Activated CD4-positive, alpha-beta memory T cell treated with anti-CD3 and anti-CD28 coated beads for 36 hours (primary cell): ENCODE data around the gene POLR1A. TPM values are rescaled to one million over a fixed set of nuclear protein-coding genes. Genes with fewer than 3 reads are reported as not detected.

Source experiments
- CTCF ChIA-PET: fragments of 350-600 bp; sonication (Branson Sonifier 250); formaldehyde crosslinking; loops from one replicate; lab custom pipeline; 2021; ENCODE audit warnings: antibody characterized with exemption, inconsistent platforms; lab: Charles Lee
- POLR2A ChIA-PET: fragments of 350-600 bp; sonication (Branson Sonifier 250); formaldehyde crosslinking; loops from one replicate; lab custom pipeline; 2021; ENCODE audit warnings: antibody characterized with exemption; lab: Charles Lee
- DNase-seq: peaks from one replicate; pipeline ENCODE4 v3.0.0-alpha.2; 2020
- H3K27ac Mint-ChIP-seq: one replicate; pipeline ENCODE4 v1.8.0; 2021; ENCODE audit warnings: mixed read lengths
- H3K27me3 Mint-ChIP-seq: one replicate; pipeline ENCODE4 v1.8.0; 2021; ENCODE audit warnings: mixed read lengths
- H3K36me3 Mint-ChIP-seq: one replicate; pipeline ENCODE4 v1.8.0; 2021; ENCODE audit warnings: mixed read lengths
- H3K4me1 Mint-ChIP-seq: one replicate; pipeline ENCODE4 v1.8.0; 2021; ENCODE audit warnings: low read depth, mixed read lengths
- H3K4me3 Mint-ChIP-seq: one replicate; pipeline ENCODE4 v1.8.0; 2021; ENCODE audit warnings: mild to moderate bottlenecking, mixed read lengths
- H3K9me3 Mint-ChIP-seq: one replicate; pipeline ENCODE4 v1.8.0; 2021; ENCODE audit warnings: mixed read lengths
- intact Hi-C: fragments of 100-400 bp; cut with micrococcal nuclease; formaldehyde crosslinking; loops from one replicate; pipeline ENCODE4 v1.15.1; 2023
- total RNA-seq, 2 experiments: library from RNA; stranded (reverse); gene quantifications; one replicate each; pipeline ENCODE4 v1.2.3, GENCODE V29; 2021

POLR1A gene
- total RNA-seq, 2 experiments from 2014 or later = 27.2 to 33.8 TPM

DNA sequence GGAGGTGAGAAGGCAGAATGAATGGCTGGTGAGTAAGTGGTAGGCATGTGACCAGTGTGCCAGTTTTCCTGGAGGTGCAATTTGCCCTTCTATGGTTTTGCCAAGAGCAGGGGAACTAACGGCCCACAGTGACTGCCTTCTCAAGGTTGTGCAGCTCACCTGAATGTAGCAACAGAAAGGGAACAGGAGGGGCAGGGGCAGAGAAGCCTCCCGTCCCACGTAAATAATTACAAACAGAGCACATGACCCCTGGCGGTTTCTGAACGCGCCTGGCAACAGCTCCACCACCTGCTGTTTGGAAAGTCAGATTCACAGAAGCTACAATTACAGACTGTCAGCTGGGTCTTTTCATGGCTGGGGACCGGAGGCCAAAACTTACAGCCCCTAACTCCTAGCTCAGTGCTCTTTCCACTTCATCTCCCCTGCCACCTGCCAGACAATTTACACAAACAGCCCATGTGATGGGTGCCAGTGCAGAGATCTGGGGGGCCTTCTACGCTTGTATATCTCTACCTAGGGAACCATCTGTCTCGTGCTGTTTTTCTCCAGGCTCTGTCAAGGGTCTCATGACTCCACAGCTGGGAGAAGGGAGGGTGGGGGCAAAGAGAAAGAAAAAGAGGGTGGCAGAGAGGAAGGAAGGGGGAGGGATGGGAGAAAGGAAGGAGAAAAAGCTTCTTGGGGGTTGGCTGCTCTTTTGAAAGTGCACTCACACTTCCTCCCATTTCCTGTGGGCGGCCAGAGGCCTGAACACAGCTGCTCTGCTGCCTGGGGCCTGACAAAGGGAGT, 69.6 kb downstream of the POLR1A start:
- no peaks in the 10 kb centered on the region for H3K9me3 Mint-ChIP-seq
- H3K27me3 Mint-ChIP-seq = no peaks in the 10 kb centered on the region
- peak overlapping the region; percentile 92 for H3K27ac Mint-ChIP-seq
- ChIA-PET CTCF (interaction anchor here (0.7 to 11.3 kb wide), 17 partner anchors 10 to 1110 kb away, joined by 3 to 137 read pairs (median 3); partner anchors contain the start of genes PTCD3 and ST3GAL5), POLR2A (interaction anchor here (0.8 to 3.0 kb wide), 6 partner anchors 37 to 208 kb away, joined by 3 to 16 read pairs (median 6); partner anchors contain the start of gene ST3GAL5)
- peaks cover 66% of the 10 kb centered on the region for H3K36me3 Mint-ChIP-seq
- intact Hi-C loops = loop anchor here (1.0 to 10.0 kb wide), 7 partner anchors 37 to 526 kb away; partner anchors contain the start of genes ATOH8, CHMP3, IMMT and KDM3A
- peak overlapping the region; percentile 51 for H3K4me3 Mint-ChIP-seq
- peak; percentile 82 for DNase-seq
- H3K4me1 Mint-ChIP-seq = peaks cover 67% of the 10 kb centered on the region

GRCh38 chr2:86035376-86035882, 70.3 kb downstream of the POLR1A start:
- H3K4me1 Mint-ChIP-seq = peaks cover 61% of the 10 kb centered on the region
- H3K36me3 Mint-ChIP-seq = peaks cover 65% of the 10 kb centered on the region
- H3K27me3 Mint-ChIP-seq = no peaks in the 10 kb centered on the region
- peak overlapping the region; percentile 92 for H3K27ac Mint-ChIP-seq
- CTCF ChIA-PET = interaction anchor here (0.7 to 11.3 kb wide), 14 partner anchors 10 to 306 kb away, joined by 3 to 137 read pairs (median 4); partner anchors contain the start of genes PTCD3 and ST3GAL5
- POLR2A ChIA-PET = interaction anchor here (1.6 to 3.0 kb wide), 4 partner anchors 41 to 208 kb away, joined by 4 to 16 read pairs (median 10); partner anchors contain the start of gene ST3GAL5
- DNase-seq = no peak
- H3K9me3 Mint-ChIP-seq = no peaks in the 10 kb centered on the region
- H3K4me3 Mint-ChIP-seq = no peak overlapping the region
- intact Hi-C loops = loop anchor here (5.0 to 10.0 kb wide), 4 partner anchors 159 to 527 kb away; partner anchors contain the start of genes ATOH8, CHMP3, IMMT and KDM3A

- Mint-ChIP-seq H3K4me3 (no peak overlapping the region), H3K27ac (peak overlapping the region; percentile 38), H3K4me1 (peaks cover 47% of the 10 kb centered on the region), H3K9me3 (no peaks in the 10 kb centered on the region), H3K36me3 (peaks cover 64% of the 10 kb centered on the region), H3K27me3 (no peaks in the 10 kb centered on the region)
- ChIA-PET POLR2A (no interaction called here), CTCF (interaction anchor here (1.3 to 11.3 kb wide), 2 partner anchors 146 to 207 kb away, joined by 4 to 137 read pairs; partner anchors contain the start of gene ST3GAL5)
- DNase-seq = no peak
- intact Hi-C loops = loop anchor here (10.0 kb wide), 1 partner anchor 161 kb away; the partner anchor contains the start of genes IMMT and MRPL35
Observed at GRCh38 chr2:86033751-86034692, 71.7 kb downstream of the POLR1A start.

GRCh38 chr2:86032861-86033595, 72.7 kb downstream of the POLR1A start:
- peaks cover 61% of the 10 kb centered on the region for H3K36me3 Mint-ChIP-seq
- no peak overlapping the region for H3K4me3 Mint-ChIP-seq
- intact Hi-C loops = loop anchor here (10.0 kb wide), 1 partner anchor 162 kb away; the partner anchor contains the start of genes IMMT and MRPL35
- no peaks in the 10 kb centered on the region for H3K9me3 Mint-ChIP-seq
- peak overlapping the region; percentile 26 for H3K27ac Mint-ChIP-seq
- H3K4me1 Mint-ChIP-seq = peaks cover 37% of the 10 kb centered on the region
- H3K27me3 Mint-ChIP-seq = no peaks in the 10 kb centered on the region
- no peak for DNase-seq
- ChIA-PET CTCF (interaction anchor here (1.3 to 11.3 kb wide), 2 partner anchors 145 to 206 kb away, joined by 4 to 137 read pairs; partner anchors contain the start of gene ST3GAL5), POLR2A (no interaction called here)

GRCh38 chr2:86031606-86032005, 74.1 kb downstream of the POLR1A start:
- no peak overlapping the region for H3K27ac Mint-ChIP-seq
- no peaks in the 10 kb centered on the region for H3K27me3 Mint-ChIP-seq
- ChIA-PET CTCF (no interaction called here), POLR2A (no interaction called here)
- peaks cover 22% of the 10 kb centered on the region for H3K4me1 Mint-ChIP-seq
- intact Hi-C loops = loop anchor here (10.0 kb wide), 1 partner anchor 163 kb away; the partner anchor contains the start of genes IMMT and MRPL35
- no peak for DNase-seq
- no peak overlapping the region for H3K4me3 Mint-ChIP-seq
- H3K9me3 Mint-ChIP-seq = no peaks in the 10 kb centered on the region
- peaks cover 63% of the 10 kb centered on the region for H3K36me3 Mint-ChIP-seq

- Mint-ChIP-seq H3K4me1 (peaks cover 18% of the 10 kb centered on the region), H3K9me3 (no peaks in the 10 kb centered on the region), H3K36me3 (peaks cover 63% of the 10 kb centered on the region), H3K27me3 (no peaks in the 10 kb centered on the region), H3K27ac (no peak overlapping the region), H3K4me3 (no peak overlapping the region)
- DNase-seq = no peak
- ChIA-PET CTCF (interaction anchor here (0.6 kb wide), 1 partner anchor 286 kb away, joined by 4 read pairs; no protein-coding TSS in a partner anchor), POLR2A (no interaction called here)
- intact Hi-C loops = loop anchor here (10.0 kb wide), 1 partner anchor 164 kb away; the partner anchor contains the start of genes IMMT and MRPL35
Observed at GRCh38 chr2:86031151-86031550, 74.5 kb downstream of the POLR1A start.

DNA sequence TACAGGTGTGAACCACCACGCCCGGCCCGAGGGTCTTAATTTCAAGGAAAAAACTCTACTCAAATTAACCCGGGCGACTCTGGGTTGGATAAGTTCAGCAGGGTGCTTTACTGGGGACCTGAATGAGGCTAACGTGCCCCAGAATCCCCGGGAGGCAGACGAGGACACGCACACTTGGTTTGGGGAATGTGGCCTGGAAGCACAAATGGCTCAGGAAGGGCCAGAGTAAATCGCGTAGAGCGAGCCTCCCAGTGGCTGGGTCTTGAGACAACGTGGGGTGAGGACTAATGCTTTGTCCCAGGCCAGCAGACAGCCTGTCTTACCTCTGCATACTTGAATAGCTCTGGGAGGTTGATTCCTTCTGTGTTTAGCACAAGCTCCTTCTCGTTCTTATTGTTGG, 75.8 kb downstream of the POLR1A start:
- DNase-seq = no peak
- H3K27ac Mint-ChIP-seq = no peak overlapping the region
- no peaks in the 10 kb centered on the region for H3K27me3 Mint-ChIP-seq
- H3K9me3 Mint-ChIP-seq = no peaks in the 10 kb centered on the region
- peaks cover 7% of the 10 kb centered on the region for H3K4me1 Mint-ChIP-seq
- ChIA-PET POLR2A (no interaction called here), CTCF (interaction anchor here (1.2 kb wide), 1 partner anchor 216 kb away, joined by 3 read pairs; no protein-coding TSS in a partner anchor)
- intact Hi-C loops = loop anchor here (10.0 kb wide), 1 partner anchor 165 kb away; the partner anchor contains the start of genes IMMT and MRPL35
- no peak overlapping the region for H3K4me3 Mint-ChIP-seq
- H3K36me3 Mint-ChIP-seq = peaks cover 69% of the 10 kb centered on the region

DNA sequence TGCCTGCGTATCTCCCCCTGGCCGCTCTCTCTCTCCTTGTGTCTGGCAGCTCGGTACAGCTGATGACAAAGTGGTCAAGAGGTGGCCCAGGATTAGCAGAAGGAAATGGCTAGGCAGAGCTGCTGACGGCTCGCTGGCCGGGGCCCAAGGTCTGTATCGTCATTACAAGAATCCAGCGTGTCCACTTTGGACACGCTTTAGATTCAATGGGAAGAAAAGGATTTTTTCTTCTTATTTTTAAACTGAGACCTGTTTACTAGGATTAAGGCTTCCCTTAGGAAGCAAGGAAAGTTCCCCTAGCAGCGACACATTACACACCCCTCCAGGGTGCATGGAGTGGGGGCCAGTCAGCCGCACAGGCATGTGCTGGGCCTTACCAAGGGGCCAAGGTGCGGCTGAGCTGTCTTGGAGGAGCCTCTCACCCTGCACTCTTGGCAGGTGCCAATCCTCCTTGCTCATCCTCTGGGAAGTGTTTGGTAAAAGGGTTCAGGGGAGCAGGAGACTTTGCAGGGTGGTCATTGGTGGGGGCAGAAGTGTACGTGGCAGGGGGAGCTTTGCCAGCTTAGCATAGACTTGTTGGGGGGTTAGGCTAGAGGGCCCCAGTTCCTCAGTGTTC, 76.8 kb downstream of the POLR1A start:
- Mint-ChIP-seq H3K4me3 (no peak overlapping the region), H3K36me3 (peaks cover 64% of the 10 kb centered on the region), H3K27ac (no peak overlapping the region), H3K27me3 (no peaks in the 10 kb centered on the region), H3K4me1 (no peaks in the 10 kb centered on the region), H3K9me3 (no peaks in the 10 kb centered on the region)
- CTCF ChIA-PET = no interaction called here
- intact Hi-C loops = no loop called here
- no peak for DNase-seq
- POLR2A ChIA-PET = no interaction called here

DNA sequence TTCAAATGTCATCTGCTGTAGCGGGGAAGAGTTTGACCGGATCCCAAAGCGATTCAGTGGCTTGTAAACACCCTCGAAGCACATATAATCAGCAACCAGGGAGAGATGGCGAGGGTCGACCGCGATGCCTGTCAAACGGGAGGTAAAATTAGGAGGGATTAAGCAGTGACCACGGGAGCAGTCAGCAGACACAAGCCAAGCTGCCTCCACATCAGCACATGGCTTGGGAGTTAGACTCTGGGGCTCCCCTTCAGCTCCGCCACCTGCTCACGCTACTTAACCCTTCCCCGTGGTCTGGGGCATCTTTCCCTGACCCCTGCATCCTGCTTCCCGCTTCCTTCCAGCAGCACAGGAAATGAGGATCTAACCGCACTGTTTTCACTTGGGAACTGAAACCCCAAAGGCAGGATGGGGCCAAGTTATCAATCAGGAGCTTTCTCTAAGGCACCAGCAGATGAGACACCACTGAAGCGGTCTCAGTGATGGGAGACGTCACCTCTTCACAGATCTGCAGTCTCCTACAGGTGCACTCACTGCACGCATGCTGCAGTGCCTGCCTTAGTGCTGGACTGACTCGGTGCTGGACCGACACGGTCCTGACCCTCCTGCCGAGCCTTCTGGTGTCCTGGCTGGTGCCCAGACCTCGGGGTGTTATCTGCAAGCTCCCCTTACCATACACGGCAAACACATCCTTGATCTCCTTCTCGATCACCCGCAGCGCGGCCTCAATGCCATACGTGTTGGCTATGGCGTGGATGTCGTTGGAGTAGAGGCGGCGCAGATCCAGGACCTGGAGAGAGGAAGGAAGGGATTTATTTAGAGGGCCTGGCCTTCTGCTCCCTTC, 77.5 kb downstream of the POLR1A start:
- ChIA-PET POLR2A (no interaction called here), CTCF (interaction anchor here (0.6 kb wide), 1 partner anchor 86 kb away, joined by 3 read pairs; no protein-coding TSS in a partner anchor)
- no peaks in the 10 kb centered on the region for H3K27me3 Mint-ChIP-seq
- no peak overlapping the region for H3K27ac Mint-ChIP-seq
- H3K36me3 Mint-ChIP-seq = peaks cover 59% of the 10 kb centered on the region
- no peaks in the 10 kb centered on the region for H3K9me3 Mint-ChIP-seq
- H3K4me1 Mint-ChIP-seq = no peaks in the 10 kb centered on the region
- intact Hi-C loops = no loop called here
- no peak overlapping the region for H3K4me3 Mint-ChIP-seq
- no peak for DNase-seq
